HCT116 (cell line): Measurements from ENCODE around the gene EBLN2. TPM values are rescaled to one million over a fixed set of nuclear protein-coding genes. Genes with fewer than 3 reads are reported as not detected.

Experiments
- ATAC-seq: fragments of 200-7000 bp; cut with Tn5 transposase; 2 replicates; pipeline ENCODE4 v1.9.1; 2020; ENCODE audit warnings: mild to moderate bottlenecking, moderate library complexity
- BruUV-seq: library from RNA; stranded (reverse); fragments of 400-500 nt; replicated peaks from 2 replicates; lab custom pipeline; 2021; lab: Mats Ljungman, UMichigan
- CTCF ChIA-PET: fragments of 300-600 bp; sonication (Branson Sonifier 250); formaldehyde crosslinking; loops from one replicate; lab custom pipeline; 2021; ENCODE audit warnings: antibody characterized with exemption; lab: Charles Lee
- POLR2A ChIA-PET: fragments of 300-600, 350-600 bp; sonication (Branson Sonifier 250); formaldehyde crosslinking; loops from one replicate; lab custom pipeline; 2021; ENCODE audit warnings: antibody characterized with exemption; lab: Charles Lee
- RAD21 ChIA-PET, 2 experiments: fragments of 300-600 bp; sonication (Branson Sonifier 250); formaldehyde crosslinking; loops; one replicate each; lab custom pipeline; 2023; ENCODE audit warnings: low total read pairs in 2 of 2; ENCODE audit not compliant: uncharacterized antibody in 2 of 2, unreplicated experiment in 2 of 2, low non-redundant PET in 1 of 2; lab: Charles Lee
- DNase-seq: peaks from one replicate; pipeline ENCODE4 v3.0.0-alpha.2; 2010; ENCODE audit warnings: low read depth, low spot score
- H2AFZ ChIP-seq: fragments of 200-600 bp; shearing (Covaris generic), sonication (generic); 2 replicates; pipeline ENCODE4 v1.6.1; 2017; ENCODE audit warnings: low read depth, mixed run types, mixed read lengths, antibody characterized with exemption, low read length; ENCODE audit not compliant: poor library complexity, severe bottlenecking
- H3K27ac ChIP-seq: 2 replicates; pipeline ENCODE4 v1.5.1; 2012; ENCODE audit warnings: low read depth, low read length
- H3K27me3 ChIP-seq: fragments of 200-600 bp; sonication (generic); 2 replicates; pipeline ENCODE4 v1.6.1; 2016; ENCODE audit warnings: mixed run types, low read length, mixed read lengths; ENCODE audit not compliant: insufficient read depth
- H3K36me3 ChIP-seq, 2 experiments: fragments of 200-500 bp in 1 of 2; fragments of 200-600 bp in 1 of 2; sonication (Bioruptor generic) in 1 of 2; sonication (generic) in 1 of 2; 2 replicates each; pipeline versions ENCODE4 v1.5.1 to v1.6.1; 2014 to 2016; ENCODE audit warnings: low read length in 2 of 2, inconsistent platforms in 1 of 2, mixed read lengths in 1 of 2, mixed run types in 1 of 2; ENCODE audit not compliant: insufficient read depth in 2 of 2, control insufficient read depth in 1 of 2
- H3K4me1 ChIP-seq, 2 experiments: fragments of 200-600 bp in 1 of 2; sonication (generic) in 1 of 2; 2 replicates each; pipeline versions ENCODE4 v1.5.1 to v1.6.1; 2012 to 2017; ENCODE audit warnings: low read length in 2 of 2, inconsistent platforms in 1 of 2, mild to moderate bottlenecking in 1 of 2, mixed read lengths in 1 of 2, mixed run types in 1 of 2, moderate library complexity in 1 of 2; ENCODE audit not compliant: insufficient read depth in 2 of 2, control insufficient read depth in 1 of 2
- H3K4me2 ChIP-seq: fragments of 200-600 bp; sonication (generic); 2 replicates; pipeline ENCODE4 v1.6.1; 2017; ENCODE audit warnings: mixed run types, low read length, mixed read lengths
- H3K4me3 ChIP-seq, 2 experiments: fragments of 200-600 bp in 1 of 2; sonication (generic) in 1 of 2; replicated peaks in 1 of 2; 2 replicates each; pipeline ENCODE4 v1.5.1; 2011 to 2016; ENCODE audit warnings: low read length in 2 of 2, control low read depth in 1 of 2, low read depth in 1 of 2, mild to moderate bottlenecking in 1 of 2, mixed read lengths in 1 of 2, mixed run types in 1 of 2
- H3K79me2 ChIP-seq: fragments of 200-600 bp; sonication (generic); 2 replicates; pipeline ENCODE4 v1.6.1; 2017; ENCODE audit warnings: mild to moderate bottlenecking, mixed run types, low read length, moderate library complexity, mixed read lengths; ENCODE audit not compliant: insufficient read depth
- H3K9ac ChIP-seq: fragments of 200-600 bp; sonication (generic); 2 replicates; pipeline ENCODE4 v1.6.1; 2016; ENCODE audit warnings: low read length, mixed read lengths
- H3K9me2 ChIP-seq: fragments of 200-600 bp; sonication (generic), shearing (Covaris generic); 2 replicates; pipeline ENCODE4 v1.6.1; 2017; ENCODE audit warnings: mixed run types, mild to moderate bottlenecking, moderate library complexity; ENCODE audit not compliant: insufficient read depth
- H3K9me3 ChIP-seq, 2 experiments: fragments of 200-500 bp in 1 of 2; fragments of 200-600 bp in 1 of 2; sonication (Bioruptor generic) in 1 of 2; sonication (generic) in 1 of 2; 2 replicates each; pipeline ENCODE4 v1.6.1; 2014 to 2017; ENCODE audit warnings: low read length in 2 of 2, mixed read lengths in 2 of 2, inconsistent platforms in 1 of 2, low read depth in 1 of 2, mild to moderate bottlenecking in 1 of 2, mixed run types in 1 of 2, moderate library complexity in 1 of 2; ENCODE audit not compliant: control insufficient read depth in 1 of 2, insufficient read depth in 1 of 2
- H4K20me1 ChIP-seq: fragments of 200-600 bp; sonication (generic), shearing (Covaris generic); 2 replicates; pipeline ENCODE4 v1.6.1; 2017; ENCODE audit warnings: mixed run types, mild to moderate bottlenecking, moderate library complexity; ENCODE audit not compliant: insufficient read depth
- CBX3 ChIP-seq: IDR thresholded peaks from 2 replicates; pipeline ENCODE4 v1.6.1; 2012; ENCODE audit warnings: low read depth
- CEBPB ChIP-seq: IDR thresholded peaks from 2 replicates; pipeline ENCODE4 v1.6.1; 2012; ENCODE audit warnings: low read depth
- EGR1 ChIP-seq: IDR thresholded peaks from 2 replicates; pipeline ENCODE4 v1.6.1; 2012; ENCODE audit warnings: low read depth
- EZH2phosphoT487 ChIP-seq: fragments of 200-600 bp; IDR thresholded peaks from 2 replicates; pipeline ENCODE4 v1.6.1; 2018; ENCODE audit warnings: antibody characterized with exemption, borderline replicate concordance
- POLR2AphosphoS5 ChIP-seq: IDR thresholded peaks from 2 replicates; pipeline ENCODE4 v1.6.1; 2011; ENCODE audit warnings: mild to moderate bottlenecking, low read depth, low read length, moderate library complexity
- SRF ChIP-seq: IDR thresholded peaks from 2 replicates; pipeline ENCODE4 v1.6.1; 2012; ENCODE audit warnings: low read depth
- YY1 ChIP-seq: IDR thresholded peaks from 2 replicates; pipeline ENCODE4 v1.6.1; 2011; ENCODE audit warnings: low read length, low read depth, moderate library complexity, mild to moderate bottlenecking; ENCODE audit not compliant: insufficient replicate concordance; ENCODE audit errors: extremely low read depth
- ZNF274 ChIP-seq: fragments of 200-500 bp; sonication (Bioruptor generic); IDR thresholded peaks from 2 replicates; pipeline ENCODE4 v1.6.1; 2014; ENCODE audit warnings: mild to moderate bottlenecking, low read depth, low read length, inconsistent platforms
- intact Hi-C: fragments of 100-400 bp; cut with micrococcal nuclease; formaldehyde crosslinking; loops from 2 replicates; pipeline ENCODE4 v1.10.0; 2022
- total RNA-seq: library from RNA; stranded (reverse); gene quantifications from one replicate; pipeline ENCODE4 v1.2.1, GENCODE V29; 2021; ENCODE audit not compliant: unreplicated experiment
- TF ChIP-seq, protein P1 (sequence below): IDR thresholded peaks from 2 replicates; pipeline ENCODE4 v1.6.1; 2012; ENCODE audit warnings: low read depth
- TF ChIP-seq, protein P2 (sequence below), 3 experiments: fragments of 200-600 bp in 1 of 3; sonication (generic) in 1 of 3; IDR thresholded peaks in 2 of 3; conservative IDR thresholded peaks in 1 of 3; 2 replicates each; pipeline ENCODE4 v1.5.1; 2012 to 2017; ENCODE audit warnings: low read depth in 2 of 3, low read length in 2 of 3, antibody characterized with exemption in 1 of 3, borderline replicate concordance in 1 of 3, control low read depth in 1 of 3, mild to moderate bottlenecking in 1 of 3, mixed read lengths in 1 of 3, mixed run types in 1 of 3, moderate library complexity in 1 of 3; ENCODE audit not compliant: insufficient read depth in 1 of 3

The EBLN2 gene
- total RNA-seq, 1 experiment from 2014 or later: 5.1 TPM

- ChIA-PET POLR2A (no interaction called here), RAD21 (no interaction called here), CTCF (interaction anchor here (1.4 kb wide), 1 partner anchor 233 kb away, joined by 4 read pairs; no protein-coding TSS in a partner anchor)
- no peaks in the 10 kb centered on the region for H4K20me1 ChIP-seq
- H3K9me3 ChIP-seq: no peaks in the 10 kb centered on the region
- no peaks in the 10 kb centered on the region for H3K27me3 ChIP-seq
- H3K27ac ChIP-seq: no peak overlapping the region
- DNase-seq (no peak), ATAC-seq (no peak)
- H3K4me3 ChIP-seq: no peak overlapping the region
- H3K9me2 ChIP-seq: no peaks in the 10 kb centered on the region
- no peaks in the 10 kb centered on the region for H3K36me3 ChIP-seq
- no peak overlapping the region for H3K4me2 ChIP-seq
- no TSS peak for BruUV-seq
- intact Hi-C loops: no loop called here
- no peaks in the 10 kb centered on the region for H3K4me1 ChIP-seq
- no peak for TF ChIP-seq POLR2AphosphoS5
- TF ChIP-seq YY1: no peak
- TF ChIP-seq, protein P1, sequence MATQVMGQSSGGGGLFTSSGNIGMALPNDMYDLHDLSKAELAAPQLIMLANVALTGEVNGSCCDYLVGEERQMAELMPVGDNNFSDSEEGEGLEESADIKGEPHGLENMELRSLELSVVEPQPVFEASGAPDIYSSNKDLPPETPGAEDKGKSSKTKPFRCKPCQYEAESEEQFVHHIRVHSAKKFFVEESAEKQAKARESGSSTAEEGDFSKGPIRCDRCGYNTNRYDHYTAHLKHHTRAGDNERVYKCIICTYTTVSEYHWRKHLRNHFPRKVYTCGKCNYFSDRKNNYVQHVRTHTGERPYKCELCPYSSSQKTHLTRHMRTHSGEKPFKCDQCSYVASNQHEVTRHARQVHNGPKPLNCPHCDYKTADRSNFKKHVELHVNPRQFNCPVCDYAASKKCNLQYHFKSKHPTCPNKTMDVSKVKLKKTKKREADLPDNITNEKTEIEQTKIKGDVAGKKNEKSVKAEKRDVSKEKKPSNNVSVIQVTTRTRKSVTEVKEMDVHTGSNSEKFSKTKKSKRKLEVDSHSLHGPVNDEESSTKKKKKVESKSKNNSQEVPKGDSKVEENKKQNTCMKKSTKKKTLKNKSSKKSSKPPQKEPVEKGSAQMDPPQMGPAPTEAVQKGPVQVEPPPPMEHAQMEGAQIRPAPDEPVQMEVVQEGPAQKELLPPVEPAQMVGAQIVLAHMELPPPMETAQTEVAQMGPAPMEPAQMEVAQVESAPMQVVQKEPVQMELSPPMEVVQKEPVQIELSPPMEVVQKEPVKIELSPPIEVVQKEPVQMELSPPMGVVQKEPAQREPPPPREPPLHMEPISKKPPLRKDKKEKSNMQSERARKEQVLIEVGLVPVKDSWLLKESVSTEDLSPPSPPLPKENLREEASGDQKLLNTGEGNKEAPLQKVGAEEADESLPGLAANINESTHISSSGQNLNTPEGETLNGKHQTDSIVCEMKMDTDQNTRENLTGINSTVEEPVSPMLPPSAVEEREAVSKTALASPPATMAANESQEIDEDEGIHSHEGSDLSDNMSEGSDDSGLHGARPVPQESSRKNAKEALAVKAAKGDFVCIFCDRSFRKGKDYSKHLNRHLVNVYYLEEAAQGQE: no peak
- TF ChIP-seq CEBPB: no peak
- no peak for TF ChIP-seq SRF
- TF ChIP-seq CBX3: no peak
- TF ChIP-seq, protein P2, sequence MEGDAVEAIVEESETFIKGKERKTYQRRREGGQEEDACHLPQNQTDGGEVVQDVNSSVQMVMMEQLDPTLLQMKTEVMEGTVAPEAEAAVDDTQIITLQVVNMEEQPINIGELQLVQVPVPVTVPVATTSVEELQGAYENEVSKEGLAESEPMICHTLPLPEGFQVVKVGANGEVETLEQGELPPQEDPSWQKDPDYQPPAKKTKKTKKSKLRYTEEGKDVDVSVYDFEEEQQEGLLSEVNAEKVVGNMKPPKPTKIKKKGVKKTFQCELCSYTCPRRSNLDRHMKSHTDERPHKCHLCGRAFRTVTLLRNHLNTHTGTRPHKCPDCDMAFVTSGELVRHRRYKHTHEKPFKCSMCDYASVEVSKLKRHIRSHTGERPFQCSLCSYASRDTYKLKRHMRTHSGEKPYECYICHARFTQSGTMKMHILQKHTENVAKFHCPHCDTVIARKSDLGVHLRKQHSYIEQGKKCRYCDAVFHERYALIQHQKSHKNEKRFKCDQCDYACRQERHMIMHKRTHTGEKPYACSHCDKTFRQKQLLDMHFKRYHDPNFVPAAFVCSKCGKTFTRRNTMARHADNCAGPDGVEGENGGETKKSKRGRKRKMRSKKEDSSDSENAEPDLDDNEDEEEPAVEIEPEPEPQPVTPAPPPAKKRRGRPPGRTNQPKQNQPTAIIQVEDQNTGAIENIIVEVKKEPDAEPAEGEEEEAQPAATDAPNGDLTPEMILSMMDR (IDR thresholded peaks at IDR 0.05 in 2 of 3, conservative IDR thresholded peaks at IDR 0.05 in 1 of 3; ENCODE audit: borderline replicate concordance in 1 of 3, insufficient read depth in 1 of 3, low read depth in 2 of 3, low read length in 2 of 3): no peak
- no peak for TF ChIP-seq EGR1
- TF ChIP-seq ZNF274: no peak
- no peak for TF ChIP-seq EZH2phosphoT487
- no peak overlapping the region for H3K9ac ChIP-seq
- no peaks in the 10 kb centered on the region for H3K79me2 ChIP-seq
- H2AFZ ChIP-seq: no peak overlapping the region
Observed at GRCh38 chr3:73084170-73084569, 22.7 kb downstream of the EBLN2 start.
